Umbilical cord (tissue), 2 donors: ENCODE measurements around the gene ENGASE. TPM values are rescaled to one million over a fixed set of nuclear protein-coding genes. Genes with fewer than 3 reads are reported as not detected.

ENCODE experiments used
- DNase-seq: peaks from one replicate; pipeline ENCODE4 v3.0.0-alpha.2; 2015; ENCODE audit warnings: low spot score
- total RNA-seq: library from RNA; depleted of rRNA; stranded (reverse); fragments of >200 nt; gene quantifications from one replicate; pipeline ENCODE4 v1.2.3, GENCODE V29; 2014; ENCODE audit warnings: low replicate concordance; ENCODE audit not compliant: insufficient read depth

ENGASE gene
- total RNA-seq, 1 donor from 2014 or later = 15.9 TPM

DNA sequence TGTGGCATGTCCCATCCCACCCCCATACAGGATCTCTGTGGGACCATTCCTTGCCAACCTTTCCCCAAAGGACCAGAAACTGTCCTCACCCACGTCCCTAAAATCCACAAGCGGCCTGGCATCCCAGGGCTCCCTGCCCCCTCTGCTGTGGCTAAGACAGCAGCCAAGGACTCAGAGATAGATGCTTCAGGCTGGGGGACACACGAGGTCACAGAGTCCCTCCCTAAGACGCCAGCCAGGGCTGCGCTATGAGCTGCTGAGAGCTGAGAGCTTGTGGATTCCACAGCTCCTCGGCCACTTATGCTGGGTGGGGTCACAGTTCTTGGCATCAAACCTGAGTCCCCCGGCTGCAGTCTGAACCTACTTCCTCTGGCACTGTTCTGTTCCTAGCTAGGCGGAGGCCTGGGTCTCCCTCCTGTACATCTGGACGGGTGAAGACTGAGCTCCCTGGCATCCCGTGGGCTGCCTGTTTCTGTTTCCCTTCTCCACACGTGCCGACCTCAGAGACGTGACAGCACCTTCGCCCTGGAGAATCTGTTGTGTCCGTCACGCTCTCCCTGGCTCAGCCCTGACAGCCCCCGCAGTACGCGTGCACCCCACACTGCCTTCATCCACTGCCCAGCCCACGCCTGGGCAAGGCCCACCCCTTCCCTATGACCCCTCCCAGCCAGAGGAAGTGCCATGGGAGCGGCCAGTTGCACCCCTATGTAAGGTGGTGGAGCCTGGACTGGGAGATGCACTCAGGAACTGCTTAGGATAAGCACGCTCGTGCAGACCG lies 61.2 kb downstream of the ENGASE start:
- no peak for DNase-seq

Other genes with a start within 250 kb of the ENGASE start
- gene USP36, start 234.0 kb upstream of the ENGASE start, total RNA-seq = 21.9 TPM
- 3.9 TPM for gene CEP295NL, start 171.6 kb upstream of the ENGASE start, total RNA-seq
- 64.5 TPM for gene TIMP2, start 149.4 kb upstream of the ENGASE start, total RNA-seq
- 202 TPM for gene LGALS3BP, start 94.9 kb upstream of the ENGASE start, total RNA-seq
- gene CANT1, start 65.1 kb upstream of the ENGASE start, total RNA-seq = 21.4 TPM
- gene C1QTNF1, start 50.7 kb upstream of the ENGASE start, total RNA-seq = 41.7 TPM